ENCODE results near the gene NOP16.

DNA sequence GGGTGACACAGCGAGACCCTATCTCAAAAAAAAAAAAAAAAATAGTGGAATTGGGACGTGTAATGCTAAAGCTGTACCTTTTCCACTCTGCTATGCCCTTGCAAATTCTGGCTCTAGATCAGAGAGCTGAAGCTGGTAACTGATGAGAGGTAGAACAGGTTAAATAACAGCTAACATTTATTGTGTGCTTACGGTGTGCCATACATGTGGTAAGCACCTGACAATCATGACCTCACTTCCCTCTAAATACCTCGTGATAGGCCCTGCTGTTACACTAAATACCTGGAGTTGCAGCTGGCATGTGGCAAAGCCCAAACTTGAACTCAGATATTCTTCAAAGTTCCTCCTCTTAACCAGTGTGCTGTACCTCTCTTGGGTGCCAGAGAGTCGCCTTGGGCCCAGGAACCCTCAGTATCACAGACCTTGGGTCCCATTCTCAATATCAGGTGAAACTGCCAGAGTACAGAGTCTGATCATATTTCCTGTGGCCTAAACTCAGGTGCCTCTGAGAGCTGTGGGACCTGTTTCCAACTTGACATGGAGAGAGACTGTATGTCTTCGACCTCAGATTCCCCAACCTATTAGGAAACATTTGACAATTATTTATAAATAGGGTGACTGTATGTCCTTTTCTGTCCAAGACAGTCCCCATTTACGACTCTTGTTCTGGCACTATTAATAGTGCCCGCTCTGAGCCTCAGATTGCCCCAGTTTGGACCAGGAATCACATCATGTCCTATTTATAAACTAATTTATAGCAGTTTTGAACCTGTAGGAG is 18.3 kb downstream of the NOP16 start:
- TF ChIP-seq, protein P1, sequence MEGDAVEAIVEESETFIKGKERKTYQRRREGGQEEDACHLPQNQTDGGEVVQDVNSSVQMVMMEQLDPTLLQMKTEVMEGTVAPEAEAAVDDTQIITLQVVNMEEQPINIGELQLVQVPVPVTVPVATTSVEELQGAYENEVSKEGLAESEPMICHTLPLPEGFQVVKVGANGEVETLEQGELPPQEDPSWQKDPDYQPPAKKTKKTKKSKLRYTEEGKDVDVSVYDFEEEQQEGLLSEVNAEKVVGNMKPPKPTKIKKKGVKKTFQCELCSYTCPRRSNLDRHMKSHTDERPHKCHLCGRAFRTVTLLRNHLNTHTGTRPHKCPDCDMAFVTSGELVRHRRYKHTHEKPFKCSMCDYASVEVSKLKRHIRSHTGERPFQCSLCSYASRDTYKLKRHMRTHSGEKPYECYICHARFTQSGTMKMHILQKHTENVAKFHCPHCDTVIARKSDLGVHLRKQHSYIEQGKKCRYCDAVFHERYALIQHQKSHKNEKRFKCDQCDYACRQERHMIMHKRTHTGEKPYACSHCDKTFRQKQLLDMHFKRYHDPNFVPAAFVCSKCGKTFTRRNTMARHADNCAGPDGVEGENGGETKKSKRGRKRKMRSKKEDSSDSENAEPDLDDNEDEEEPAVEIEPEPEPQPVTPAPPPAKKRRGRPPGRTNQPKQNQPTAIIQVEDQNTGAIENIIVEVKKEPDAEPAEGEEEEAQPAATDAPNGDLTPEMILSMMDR (conservative IDR thresholded peaks at IDR 0.05 in 1 of 2, IDR thresholded peaks at IDR 0.05 in 1 of 2; ENCODE audit: low read depth in 1 of 2, low read length in 2 of 2), result no peak
- TF ChIP-seq EZH2 (IDR thresholded peaks at IDR 0.05; ENCODE audit: low read length, missing control alignments), result no peak

Data from fibroblast of lung (primary cell).